CD4-positive, alpha-beta T cell treated with Interleukin-1 beta for 1 hour (primary cell): ENCODE data around the gene CNTLN.
"Not testable (repeated sequence)": the region's sequence is repeated elsewhere in the genome, so short reads cannot be mapped to it uniquely, and the experiment has no call there.

Source experiments
- DNase-seq, 2 donors: peaks; one replicate each; pipeline ENCODE4 v3.0.0-alpha.2; 2020 to 2022

Gene CNTLN

GRCh38 chr9:17315341-17315740 is 180.5 kb downstream of the CNTLN start:
- no peak for DNase-seq

- DNase-seq, result no peak
Observed at GRCh38 chr9:17318821-17319320, 184.0 kb downstream of the CNTLN start.

GRCh38 chr9:17319864-17320263 is 185.0 kb downstream of the CNTLN start:
- DNase-seq, result no peak

- DNase-seq, result no peak
Observed at GRCh38 chr9:17322882-17323864, 188.3 kb downstream of the CNTLN start.

GRCh38 chr9:17328331-17328730 is 193.5 kb downstream of the CNTLN start:
- no peak for DNase-seq

- DNase-seq, result no peak
Observed at GRCh38 chr9:17330097-17330496, 195.3 kb downstream of the CNTLN start.

GRCh38 chr9:17332115-17332514 is 197.3 kb downstream of the CNTLN start:
- DNase-seq, result no peak

GRCh38 chr9:17339156-17339555 is 204.3 kb downstream of the CNTLN start:
- DNase-seq, result no peak

- no peak for DNase-seq
Observed at GRCh38 chr9:17342696-17343095, 207.9 kb downstream of the CNTLN start.

- DNase-seq, result no peak
Observed at GRCh38 chr9:17349831-17350230, 215.0 kb downstream of the CNTLN start.

- DNase-seq, result not testable (repeated sequence)
Observed at GRCh38 chr9:17354006-17354405, 219.2 kb downstream of the CNTLN start.

GRCh38 chr9:17361378-17361777 is 226.5 kb downstream of the CNTLN start:
- DNase-seq, result no peak

- DNase-seq, result no peak
Observed at GRCh38 chr9:17367035-17367434, 232.2 kb downstream of the CNTLN start.

GRCh38 chr9:17380126-17380861 is 245.5 kb downstream of the CNTLN start:
- DNase-seq, result no peak

- DNase-seq, result no peak
Observed at GRCh38 chr9:17387565-17387964, 252.7 kb downstream of the CNTLN start.

GRCh38 chr9:17389026-17389425 is 254.2 kb downstream of the CNTLN start:
- DNase-seq, result no peak

- no peak for DNase-seq
Observed at GRCh38 chr9:17394881-17395510, 260.2 kb downstream of the CNTLN start.

- not testable (repeated sequence) for DNase-seq
Observed at GRCh38 chr9:17397166-17397728, 262.4 kb downstream of the CNTLN start.

GRCh38 chr9:17398350-17398749 is 263.5 kb downstream of the CNTLN start:
- no peak for DNase-seq

GRCh38 chr9:17401858-17402257 is 267.0 kb downstream of the CNTLN start:
- DNase-seq, result no peak

- no peak for DNase-seq
Observed at GRCh38 chr9:17402309-17402708, 267.5 kb downstream of the CNTLN start.

- no peak for DNase-seq
Observed at GRCh38 chr9:17403539-17403938, 268.7 kb downstream of the CNTLN start.

GRCh38 chr9:17414986-17415385 is 280.1 kb downstream of the CNTLN start:
- no peak for DNase-seq
